HEK293T (cell line): ENCODE data around the gene GOLGA6D.
"Not testable (repeated sequence)": the region's sequence is repeated elsewhere in the genome, so short reads cannot be mapped to it uniquely, and the experiment has no call there.

Source experiments
- CTCF ChIA-PET: fragments of 350-600 bp; formaldehyde crosslinking; extraction: SDS; loops from one replicate; lab custom pipeline; 2021; ENCODE audit warnings: antibody characterized with exemption, inconsistent platforms; lab: Yijun Ruan, JAX
- POLR2A ChIA-PET: fragments of 350-600 bp; formaldehyde crosslinking; extraction: SDS; loops from one replicate; lab custom pipeline; 2020; ENCODE audit warnings: antibody characterized with exemption, inconsistent platforms; lab: Yijun Ruan, JAX
- DNase-seq: peaks from one replicate; pipeline ENCODE4 v3.0.0; 2012; ENCODE audit warnings: mixed read lengths; ENCODE audit errors: extremely low spot score
- ARNT ChIP-seq: fragments of 450-650 bp; IDR thresholded peaks from 2 replicates; pipeline ENCODE4 v1.6.1; 2017; ENCODE audit warnings: mild to moderate bottlenecking
- BHLHE40 ChIP-seq: fragments of 450-650 bp; IDR thresholded peaks from 2 replicates; pipeline ENCODE4 v1.6.1; 2016; ENCODE audit warnings: mild to moderate bottlenecking, moderate library complexity, borderline replicate concordance
- CTBP1 ChIP-seq: fragments of 450-650 bp; IDR thresholded peaks from 2 replicates; pipeline ENCODE4 v1.6.1; 2016; ENCODE audit warnings: borderline replicate concordance
- ELF4 ChIP-seq: fragments of 450-650 bp; IDR thresholded peaks from 2 replicates; pipeline ENCODE4 v1.6.1; 2017; ENCODE audit warnings: antibody characterized with exemption
- FOXA1 ChIP-seq: fragments of 450-650 bp; IDR thresholded peaks from 2 replicates; pipeline ENCODE4 v1.6.1; 2016; ENCODE audit warnings: mild to moderate bottlenecking
- FOXK2 ChIP-seq: fragments of 450-650 bp; IDR thresholded peaks from 2 replicates; pipeline ENCODE4 v1.6.1; 2016; ENCODE audit warnings: mild to moderate bottlenecking
- FOXM1 ChIP-seq: fragments of 450-650 bp; IDR thresholded peaks from 2 replicates; pipeline ENCODE4 v1.6.1; 2017; ENCODE audit warnings: mild to moderate bottlenecking, borderline replicate concordance
- HDGF ChIP-seq: fragments of 450-650 bp; IDR thresholded peaks from 2 replicates; pipeline ENCODE4 v1.6.1; 2017; ENCODE audit warnings: antibody characterized with exemption, borderline replicate concordance
- L3MBTL2 ChIP-seq: fragments of 450-650 bp; conservative IDR thresholded peaks from 2 replicates; pipeline ENCODE4 v1.6.1; 2016; ENCODE audit warnings: mild to moderate bottlenecking
- LEF1 ChIP-seq: fragments of 450-650 bp; IDR thresholded peaks from 2 replicates; pipeline ENCODE4 v1.6.1; 2017; ENCODE audit warnings: mild to moderate bottlenecking, borderline replicate concordance
- NFRKB ChIP-seq: fragments of 450-650 bp; IDR thresholded peaks from 2 replicates; pipeline ENCODE4 v1.6.1; 2016; ENCODE audit warnings: mild to moderate bottlenecking, moderate library complexity
- PKNOX1 ChIP-seq: fragments of 450-650 bp; IDR thresholded peaks from 2 replicates; pipeline ENCODE4 v1.6.1; 2016
- SP1 ChIP-seq: fragments of 450-650 bp; IDR thresholded peaks from 2 replicates; pipeline ENCODE4 v1.6.1; 2017
- ZNF384 ChIP-seq: fragments of 450-650 bp; IDR thresholded peaks from 2 replicates; pipeline ENCODE4 v1.6.1; 2016

Gene GOLGA6D

GRCh38 chr15:75282572-75282971 lies at the start of gene GOLGA6D:
GOLGA6D (plus strand) TSS chr15:75282835; CDS start chr15:75282876, 41 bp downstream.
- DNase-seq, CTCF ChIA-PET, POLR2A ChIA-PET: not testable (repeated sequence)

- DNase-seq: no peak
- POLR2A ChIA-PET: no interaction called here
- TF ChIP-seq L3MBTL2: no peak
- no peak for TF ChIP-seq CTBP1
- no peak for TF ChIP-seq ZNF384
- no peak for TF ChIP-seq PKNOX1
- no peak for TF ChIP-seq ELF4
- no peak for TF ChIP-seq NFRKB
- TF ChIP-seq FOXM1: no peak
- no peak for TF ChIP-seq FOXK2
- no peak for TF ChIP-seq LEF1
- TF ChIP-seq FOXA1: no peak
- CTCF ChIA-PET: no interaction called here
These were observed 49.0 kb upstream of the GOLGA6D start for GRCh38 chr15:75233504-75234190.

GRCh38 chr15:75234191-75234810 lies 48.3 kb upstream of the GOLGA6D start:
- CTCF ChIA-PET: no interaction called here
- POLR2A ChIA-PET: no interaction called here
- DNase-seq: no peak
- TF ChIP-seq LEF1 (no peak), L3MBTL2 (no peak), FOXK2 (no peak), FOXA1 (no peak), CTBP1 (no peak), SP1 (no peak)

GRCh38 chr15:75235051-75235673 lies 47.5 kb upstream of the GOLGA6D start:
- CTCF ChIA-PET: no interaction called here
- no peak for TF ChIP-seq FOXA1
- POLR2A ChIA-PET: no interaction called here
- no peak for DNase-seq

- POLR2A ChIA-PET: no interaction called here
These were observed 46.6 kb upstream of the GOLGA6D start for GRCh38 chr15:75235760-75236729.

GRCh38 chr15:75237316-75237982 lies 45.2 kb upstream of the GOLGA6D start:
- DNase-seq: no peak
- ChIA-PET POLR2A (interaction anchor here (1.1 kb wide), 1 partner anchor 10 kb away, joined by 4 read pairs; no protein-coding TSS in a partner anchor), CTCF (no interaction called here)
- no peak for TF ChIP-seq FOXK2
- TF ChIP-seq L3MBTL2: no peak
- TF ChIP-seq PKNOX1: no peak
- no peak for TF ChIP-seq CTBP1
- no peak for TF ChIP-seq BHLHE40

More at GRCh38 chr15:75235760-75236729, 46.6 kb upstream of the GOLGA6D start:
- TF ChIP-seq NFRKB: no peak
- TF ChIP-seq HDGF: no peak
- TF ChIP-seq BHLHE40: no peak
- TF ChIP-seq PKNOX1: no peak
- no peak for TF ChIP-seq FOXK2
- no peak for TF ChIP-seq ZNF384
- no peak for TF ChIP-seq FOXA1
- no peak for TF ChIP-seq ELF4
- no peak for TF ChIP-seq ARNT
- no peak for TF ChIP-seq CTBP1
- TF ChIP-seq SP1: no peak
- CTCF ChIA-PET: no interaction called here
- no peak for DNase-seq
